ENCODE measurements around the gene ABI3BP. TPM values are rescaled to one million over a fixed set of nuclear protein-coding genes. Genes with fewer than 3 reads are reported as not detected.

Gene ABI3BP
- total and polyA plus RNA-seq, 10 of the 15 experiments (the other 5 are each of a cell fraction or from before 2014, with no cell fraction given): 0.03 to 0.42 (median 0.11) TPM; not detected in 4

DNA sequence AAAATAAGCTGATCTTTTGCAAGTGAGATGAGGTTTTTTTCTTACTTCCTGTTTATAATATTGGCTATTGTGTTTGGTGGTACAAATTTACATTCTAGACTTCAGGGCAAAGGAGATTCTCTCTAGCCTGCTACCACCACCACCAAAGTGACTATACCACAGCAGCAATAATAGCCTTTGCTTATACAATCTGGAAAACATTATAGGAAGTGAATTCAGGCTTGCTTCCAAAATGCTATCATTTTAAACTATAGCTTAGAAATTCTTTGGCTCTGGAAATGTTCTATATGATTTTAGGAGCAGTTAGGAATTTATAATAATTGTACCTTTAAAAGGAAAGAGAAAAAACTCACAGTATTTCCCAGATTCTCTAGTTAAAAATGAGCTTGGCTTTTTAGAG, 189.5 kb downstream of the ABI3BP start (continued):
- TF ChIP-seq, protein P1, sequence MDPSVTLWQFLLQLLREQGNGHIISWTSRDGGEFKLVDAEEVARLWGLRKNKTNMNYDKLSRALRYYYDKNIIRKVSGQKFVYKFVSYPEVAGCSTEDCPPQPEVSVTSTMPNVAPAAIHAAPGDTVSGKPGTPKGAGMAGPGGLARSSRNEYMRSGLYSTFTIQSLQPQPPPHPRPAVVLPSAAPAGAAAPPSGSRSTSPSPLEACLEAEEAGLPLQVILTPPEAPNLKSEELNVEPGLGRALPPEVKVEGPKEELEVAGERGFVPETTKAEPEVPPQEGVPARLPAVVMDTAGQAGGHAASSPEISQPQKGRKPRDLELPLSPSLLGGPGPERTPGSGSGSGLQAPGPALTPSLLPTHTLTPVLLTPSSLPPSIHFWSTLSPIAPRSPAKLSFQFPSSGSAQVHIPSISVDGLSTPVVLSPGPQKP (IDR thresholded peaks at IDR 0.05; ENCODE audit: low read depth, low read length): no peak
- no peak for TF ChIP-seq FOXK2 (IDR thresholded peaks at IDR 0.05)

DNA sequence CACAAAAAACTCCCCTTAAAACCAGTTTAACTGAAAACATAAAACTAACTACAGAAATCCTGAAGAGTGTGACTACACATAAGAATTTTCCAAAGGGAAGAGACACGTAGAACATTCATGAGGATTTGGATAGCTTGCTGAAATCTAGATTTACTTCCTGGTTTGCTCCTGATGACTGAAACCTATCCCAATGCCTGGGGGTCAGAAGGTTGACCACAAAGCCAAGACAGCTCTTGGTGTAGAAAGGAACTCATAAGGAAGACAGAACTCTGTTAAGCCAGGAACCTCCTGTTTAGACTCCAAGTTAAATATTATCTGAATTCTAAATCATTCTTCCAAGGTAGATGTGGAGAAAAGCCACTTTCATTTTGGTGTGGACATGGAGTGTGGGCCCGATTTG, 191.1 kb downstream of the ABI3BP start:
- H3K9me3 ChIP-seq (replicated peaks; ENCODE audit: control insufficient read depth, insufficient read depth, low read length): peaks cover 2% of the 10 kb centered on the region; the same call in 1 of the 3 replicates
- no peak overlapping the region for H3K9ac ChIP-seq (ENCODE audit: control insufficient read depth, insufficient read depth, low read length)
- FAIRE-seq (no peak), ATAC-seq (no peak), DNase-seq (ENCODE audit: low read depth, low spot score) (no peak)
- intact Hi-C loops (cut with micrococcal nuclease; ENCODE audit: unreplicated experiment) (no loop called here), in situ Hi-C loops (cut with MboI) (no loop called here)
- ChIA-PET CTCF (no interaction called here), RAD21 (ENCODE audit: unreplicated experiment) (no interaction called here), SMC1A (ENCODE audit: uncharacterized antibody, unreplicated experiment) (interaction anchor here (1.0 to 2.0 kb wide), 2 partner anchors 12 to 339 kb away, joined by 4 read pairs; no protein-coding TSS in a partner anchor), POLR2A (no interaction called here)
- no peak overlapping the region for H3K4me2 ChIP-seq (ENCODE audit: control insufficient read depth, insufficient read depth)
- H4K20me1 ChIP-seq (ENCODE audit: control insufficient read depth, insufficient read depth): no peaks in the 10 kb centered on the region
- 31% methylated on average over 2 of the region's 2 CpGs for WGBS (ENCODE audit: insufficient coverage, insufficient replicate concordance, low lambda C conversion rate, missing lambda C conversion rate)
- H3K27ac ChIP-seq (ENCODE audit: control insufficient read depth, insufficient read depth): no peak overlapping the region
- no peaks in the 10 kb centered on the region for H3K27me3 ChIP-seq (replicated peaks in 1 of 2; ENCODE audit: control insufficient read depth in 2 of 2, insufficient read depth in 2 of 2, low read length in 1 of 2)
- H2AFZ ChIP-seq (ENCODE audit: control insufficient read depth, low read depth, low read length): no peak overlapping the region
- H3K36me3 ChIP-seq (ENCODE audit: control insufficient read depth in 2 of 2, insufficient read depth in 2 of 2, low read length in 1 of 2): no peaks in the 10 kb centered on the region
- no TSS peak for BruUV-seq (replicated peaks)
- H3K4me1 ChIP-seq (ENCODE audit: control insufficient read depth, insufficient read depth, low read length): no peaks in the 10 kb centered on the region
- no peak overlapping the region for H3K4me3 ChIP-seq
- TF ChIP-seq, protein P2, sequence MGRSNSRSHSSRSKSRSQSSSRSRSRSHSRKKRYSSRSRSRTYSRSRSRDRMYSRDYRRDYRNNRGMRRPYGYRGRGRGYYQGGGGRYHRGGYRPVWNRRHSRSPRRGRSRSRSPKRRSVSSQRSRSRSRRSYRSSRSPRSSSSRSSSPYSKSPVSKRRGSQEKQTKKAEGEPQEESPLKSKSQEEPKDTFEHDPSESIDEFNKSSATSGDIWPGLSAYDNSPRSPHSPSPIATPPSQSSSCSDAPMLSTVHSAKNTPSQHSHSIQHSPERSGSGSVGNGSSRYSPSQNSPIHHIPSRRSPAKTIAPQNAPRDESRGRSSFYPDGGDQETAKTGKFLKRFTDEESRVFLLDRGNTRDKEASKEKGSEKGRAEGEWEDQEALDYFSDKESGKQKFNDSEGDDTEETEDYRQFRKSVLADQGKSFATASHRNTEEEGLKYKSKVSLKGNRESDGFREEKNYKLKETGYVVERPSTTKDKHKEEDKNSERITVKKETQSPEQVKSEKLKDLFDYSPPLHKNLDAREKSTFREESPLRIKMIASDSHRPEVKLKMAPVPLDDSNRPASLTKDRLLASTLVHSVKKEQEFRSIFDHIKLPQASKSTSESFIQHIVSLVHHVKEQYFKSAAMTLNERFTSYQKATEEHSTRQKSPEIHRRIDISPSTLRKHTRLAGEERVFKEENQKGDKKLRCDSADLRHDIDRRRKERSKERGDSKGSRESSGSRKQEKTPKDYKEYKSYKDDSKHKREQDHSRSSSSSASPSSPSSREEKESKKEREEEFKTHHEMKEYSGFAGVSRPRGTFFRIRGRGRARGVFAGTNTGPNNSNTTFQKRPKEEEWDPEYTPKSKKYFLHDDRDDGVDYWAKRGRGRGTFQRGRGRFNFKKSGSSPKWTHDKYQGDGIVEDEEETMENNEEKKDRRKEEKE (IDR thresholded peaks at IDR 0.05): no peak
- TF ChIP-seq, protein P3, sequence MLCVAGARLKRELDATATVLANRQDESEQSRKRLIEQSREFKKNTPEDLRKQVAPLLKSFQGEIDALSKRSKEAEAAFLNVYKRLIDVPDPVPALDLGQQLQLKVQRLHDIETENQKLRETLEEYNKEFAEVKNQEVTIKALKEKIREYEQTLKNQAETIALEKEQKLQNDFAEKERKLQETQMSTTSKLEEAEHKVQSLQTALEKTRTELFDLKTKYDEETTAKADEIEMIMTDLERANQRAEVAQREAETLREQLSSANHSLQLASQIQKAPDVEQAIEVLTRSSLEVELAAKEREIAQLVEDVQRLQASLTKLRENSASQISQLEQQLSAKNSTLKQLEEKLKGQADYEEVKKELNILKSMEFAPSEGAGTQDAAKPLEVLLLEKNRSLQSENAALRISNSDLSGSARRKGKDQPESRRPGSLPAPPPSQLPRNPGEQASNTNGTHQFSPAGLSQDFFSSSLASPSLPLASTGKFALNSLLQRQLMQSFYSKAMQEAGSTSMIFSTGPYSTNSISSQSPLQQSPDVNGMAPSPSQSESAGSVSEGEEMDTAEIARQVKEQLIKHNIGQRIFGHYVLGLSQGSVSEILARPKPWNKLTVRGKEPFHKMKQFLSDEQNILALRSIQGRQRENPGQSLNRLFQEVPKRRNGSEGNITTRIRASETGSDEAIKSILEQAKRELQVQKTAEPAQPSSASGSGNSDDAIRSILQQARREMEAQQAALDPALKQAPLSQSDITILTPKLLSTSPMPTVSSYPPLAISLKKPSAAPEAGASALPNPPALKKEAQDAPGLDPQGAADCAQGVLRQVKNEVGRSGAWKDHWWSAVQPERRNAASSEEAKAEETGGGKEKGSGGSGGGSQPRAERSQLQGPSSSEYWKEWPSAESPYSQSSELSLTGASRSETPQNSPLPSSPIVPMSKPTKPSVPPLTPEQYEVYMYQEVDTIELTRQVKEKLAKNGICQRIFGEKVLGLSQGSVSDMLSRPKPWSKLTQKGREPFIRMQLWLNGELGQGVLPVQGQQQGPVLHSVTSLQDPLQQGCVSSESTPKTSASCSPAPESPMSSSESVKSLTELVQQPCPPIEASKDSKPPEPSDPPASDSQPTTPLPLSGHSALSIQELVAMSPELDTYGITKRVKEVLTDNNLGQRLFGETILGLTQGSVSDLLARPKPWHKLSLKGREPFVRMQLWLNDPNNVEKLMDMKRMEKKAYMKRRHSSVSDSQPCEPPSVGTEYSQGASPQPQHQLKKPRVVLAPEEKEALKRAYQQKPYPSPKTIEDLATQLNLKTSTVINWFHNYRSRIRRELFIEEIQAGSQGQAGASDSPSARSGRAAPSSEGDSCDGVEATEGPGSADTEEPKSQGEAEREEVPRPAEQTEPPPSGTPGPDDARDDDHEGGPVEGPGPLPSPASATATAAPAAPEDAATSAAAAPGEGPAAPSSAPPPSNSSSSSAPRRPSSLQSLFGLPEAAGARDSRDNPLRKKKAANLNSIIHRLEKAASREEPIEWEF (IDR thresholded peaks at IDR 0.05; ENCODE audit: insufficient replicate concordance, low read depth, low read length): no peak
- TF ChIP-seq ETV6 (conservative IDR thresholded peaks at IDR 0.05 in 1 of 2, IDR thresholded peaks at IDR 0.05 in 1 of 2; ENCODE audit: borderline replicate concordance in 1 of 2, low read depth in 1 of 2) (no peak), NFXL1 (IDR thresholded peaks at IDR 0.05; ENCODE audit: borderline replicate concordance) (no peak)
- no peaks in the 10 kb centered on the region for H3K79me2 ChIP-seq (ENCODE audit: control insufficient read depth, insufficient read depth, low read length)
